ENCODE measurements around the gene EPC2. TPM values are rescaled to one million over a fixed set of nuclear protein-coding genes. Genes with fewer than 3 reads are reported as not detected.

Gene EPC2
- total RNA-seq, 2 experiments from 2014 or later, result 12.8 to 26.3 TPM

DNA sequence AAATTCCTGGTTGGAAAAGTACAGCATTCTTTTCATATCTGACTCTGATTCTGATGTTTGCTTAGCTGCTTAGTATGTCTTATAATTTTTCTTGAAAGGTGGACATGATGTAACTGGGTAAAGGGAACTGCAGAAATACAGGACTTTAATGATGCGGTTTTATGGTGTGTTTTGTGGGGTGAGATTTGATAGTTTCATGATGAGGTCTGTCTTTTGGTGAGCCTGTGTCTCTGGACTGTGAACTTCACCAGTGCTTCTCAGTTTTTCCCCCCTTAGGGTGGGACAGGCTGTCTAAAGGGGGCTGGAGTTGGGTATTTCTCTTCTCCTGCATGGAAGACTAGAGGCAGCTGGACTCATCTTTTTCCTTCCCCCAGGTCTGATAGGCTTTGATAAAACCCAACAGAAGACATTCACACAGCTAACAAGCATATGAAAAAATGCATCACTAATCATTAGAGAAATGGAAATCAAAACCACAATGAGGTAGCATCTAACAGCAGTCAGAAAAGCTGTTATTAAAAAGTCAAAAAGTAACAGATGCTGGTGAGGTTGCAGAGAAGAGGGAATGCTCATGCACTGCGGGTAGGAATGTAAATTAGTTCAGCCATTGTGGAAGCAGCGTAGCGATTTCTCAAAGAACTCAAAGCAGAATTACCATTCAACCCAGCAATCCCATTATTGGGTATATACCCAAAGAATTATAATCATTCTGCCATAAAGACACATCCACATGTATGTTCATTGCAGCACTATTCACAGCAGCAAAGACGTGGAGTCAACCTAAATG lies 77.6 kb downstream of the EPC2 start:
- POLR2A ChIA-PET, result interaction anchor here (0.5 to 0.8 kb wide), 5 partner anchors 11 to 707 kb away, joined by 3 to 5 read pairs (median 3); no protein-coding TSS in a partner anchor
- TF ChIP-seq, protein P1, sequence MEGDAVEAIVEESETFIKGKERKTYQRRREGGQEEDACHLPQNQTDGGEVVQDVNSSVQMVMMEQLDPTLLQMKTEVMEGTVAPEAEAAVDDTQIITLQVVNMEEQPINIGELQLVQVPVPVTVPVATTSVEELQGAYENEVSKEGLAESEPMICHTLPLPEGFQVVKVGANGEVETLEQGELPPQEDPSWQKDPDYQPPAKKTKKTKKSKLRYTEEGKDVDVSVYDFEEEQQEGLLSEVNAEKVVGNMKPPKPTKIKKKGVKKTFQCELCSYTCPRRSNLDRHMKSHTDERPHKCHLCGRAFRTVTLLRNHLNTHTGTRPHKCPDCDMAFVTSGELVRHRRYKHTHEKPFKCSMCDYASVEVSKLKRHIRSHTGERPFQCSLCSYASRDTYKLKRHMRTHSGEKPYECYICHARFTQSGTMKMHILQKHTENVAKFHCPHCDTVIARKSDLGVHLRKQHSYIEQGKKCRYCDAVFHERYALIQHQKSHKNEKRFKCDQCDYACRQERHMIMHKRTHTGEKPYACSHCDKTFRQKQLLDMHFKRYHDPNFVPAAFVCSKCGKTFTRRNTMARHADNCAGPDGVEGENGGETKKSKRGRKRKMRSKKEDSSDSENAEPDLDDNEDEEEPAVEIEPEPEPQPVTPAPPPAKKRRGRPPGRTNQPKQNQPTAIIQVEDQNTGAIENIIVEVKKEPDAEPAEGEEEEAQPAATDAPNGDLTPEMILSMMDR (conservative IDR thresholded peaks at IDR 0.05; ENCODE audit: low read length), result no peak
- TF ChIP-seq EZH2phosphoT487 (IDR thresholded peaks at IDR 0.05; ENCODE audit: borderline replicate concordance, low read depth, low read length), result no peak
- H3K4me1 ChIP-seq (ENCODE audit: insufficient read depth, low read length, poor library complexity, severe bottlenecking), result peaks cover 12% of the 10 kb centered on the region
- 0 out of 2 replicates have a peak, but pooled peaks cover 9% of the 10 kb centered on the region for H3K36me3 ChIP-seq (ENCODE audit: insufficient read depth, low read length)
- BruUV-seq (replicated peaks), result TSS peak; percentile 20
- intact Hi-C loops (cut with micrococcal nuclease; ENCODE audit: unreplicated experiment), result no loop called here
- CTCF ChIA-PET (ENCODE audit: unreplicated experiment), result no interaction called here
- peaks cover 12% of the 10 kb centered on the region for H4K20me1 ChIP-seq (ENCODE audit: insufficient read depth, low read length)
- no peaks in the 10 kb centered on the region for H3K9me2 ChIP-seq (ENCODE audit: insufficient read depth, low read length)
- no peak for DNase-seq (ENCODE audit: low spot score)
- H3K79me2 ChIP-seq (ENCODE audit: insufficient read depth, low read depth, low read length), result peaks cover 59% of the 10 kb centered on the region
- no peak overlapping the region for H3K4me3 ChIP-seq (ENCODE audit: low read depth, low read length, poor library complexity, severe bottlenecking)
- H3K27ac ChIP-seq (ENCODE audit: low read depth, low read length, poor library complexity, severe bottlenecking), result no peak overlapping the region
- no peak overlapping the region for H2AFZ ChIP-seq (ENCODE audit: low read length)
- H3K9me3 ChIP-seq (ENCODE audit: low read length), result peaks cover 14% of the 10 kb centered on the region; the same call in 1 of the 2 replicates
- no peak overlapping the region for H3K4me2 ChIP-seq (ENCODE audit: low read length)

GRCh38 chr2:148725564-148725963 lies 81.0 kb downstream of the EPC2 start:
- H2AFZ ChIP-seq (ENCODE audit: low read length), result no peak overlapping the region
- 0 out of 2 replicates have a peak, but pooled peaks cover 10% of the 10 kb centered on the region for H3K36me3 ChIP-seq (ENCODE audit: insufficient read depth, low read length)
- POLR2A ChIA-PET, result no interaction called here
- no peak overlapping the region for H3K27ac ChIP-seq (ENCODE audit: low read depth, low read length, poor library complexity, severe bottlenecking)
- DNase-seq (ENCODE audit: low spot score), result no peak
- CTCF ChIA-PET (ENCODE audit: unreplicated experiment), result no interaction called here
- H3K4me3 ChIP-seq (ENCODE audit: low read depth, low read length, poor library complexity, severe bottlenecking), result no peak overlapping the region
- peaks cover 19% of the 10 kb centered on the region; the same call in 1 of the 2 replicates for H3K9me3 ChIP-seq (ENCODE audit: low read length)
- BruUV-seq (replicated peaks), result no TSS peak
- intact Hi-C loops (cut with micrococcal nuclease; ENCODE audit: unreplicated experiment), result no loop called here
- H3K9me2 ChIP-seq (ENCODE audit: insufficient read depth, low read length), result no peaks in the 10 kb centered on the region
- peaks cover 15% of the 10 kb centered on the region for H4K20me1 ChIP-seq (ENCODE audit: insufficient read depth, low read length)
- H3K4me1 ChIP-seq (ENCODE audit: insufficient read depth, low read length, poor library complexity, severe bottlenecking), result peaks cover 12% of the 10 kb centered on the region
- peak overlapping the region; percentile 30 for H3K4me2 ChIP-seq (ENCODE audit: low read length)
- TF ChIP-seq, protein P1 (conservative IDR thresholded peaks at IDR 0.05; ENCODE audit: low read length), result no peak
- no peak for TF ChIP-seq EZH2phosphoT487 (IDR thresholded peaks at IDR 0.05; ENCODE audit: borderline replicate concordance, low read depth, low read length)
- H3K79me2 ChIP-seq (ENCODE audit: insufficient read depth, low read depth, low read length), result peaks cover 54% of the 10 kb centered on the region

DNA sequence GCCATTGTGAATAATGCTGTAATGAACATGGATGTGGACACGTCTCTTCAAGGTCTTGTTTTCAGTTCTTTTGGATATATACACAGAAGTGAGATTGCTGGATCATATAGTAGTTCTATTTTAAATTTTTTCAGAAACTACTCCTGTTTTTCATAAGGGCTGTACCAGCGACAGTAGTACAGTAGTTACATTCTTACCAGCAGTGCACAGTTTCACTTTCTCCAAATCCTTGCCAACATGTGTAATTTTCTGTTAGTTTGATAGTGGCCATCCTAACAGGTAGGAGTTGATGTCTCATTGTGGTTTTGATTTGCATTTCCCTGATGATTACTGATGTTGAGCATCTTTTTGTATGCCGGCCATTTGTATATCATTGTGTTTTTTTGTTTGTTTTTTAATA lies 81.7 kb downstream of the EPC2 start:
- no peak overlapping the region for H3K4me3 ChIP-seq (ENCODE audit: low read depth, low read length, poor library complexity, severe bottlenecking)
- H3K9me2 ChIP-seq (ENCODE audit: insufficient read depth, low read length), result no peaks in the 10 kb centered on the region
- BruUV-seq (replicated peaks), result no TSS peak
- H3K79me2 ChIP-seq (ENCODE audit: insufficient read depth, low read depth, low read length), result peaks cover 50% of the 10 kb centered on the region
- H3K4me1 ChIP-seq (ENCODE audit: insufficient read depth, low read length, poor library complexity, severe bottlenecking), result peaks cover 12% of the 10 kb centered on the region
- no peak for DNase-seq (ENCODE audit: low spot score)
- POLR2A ChIA-PET, result no interaction called here
- no peak for TF ChIP-seq EZH2phosphoT487 (IDR thresholded peaks at IDR 0.05; ENCODE audit: borderline replicate concordance, low read depth, low read length)
- TF ChIP-seq, protein P1 (conservative IDR thresholded peaks at IDR 0.05; ENCODE audit: low read length), result no peak
- H2AFZ ChIP-seq (ENCODE audit: low read length), result no peak overlapping the region
- peak overlapping the region; percentile 30; the same call in 1 of the 2 replicates for H3K4me2 ChIP-seq (ENCODE audit: low read length)
- H3K36me3 ChIP-seq (ENCODE audit: insufficient read depth, low read length), result 0 out of 2 replicates have a peak, but pooled peaks cover 10% of the 10 kb centered on the region
- peaks cover 15% of the 10 kb centered on the region for H4K20me1 ChIP-seq (ENCODE audit: insufficient read depth, low read length)
- no peak overlapping the region for H3K27ac ChIP-seq (ENCODE audit: low read depth, low read length, poor library complexity, severe bottlenecking)
- H3K9me3 ChIP-seq (ENCODE audit: low read length), result peaks cover 19% of the 10 kb centered on the region; the same call in 1 of the 2 replicates
- CTCF ChIA-PET (ENCODE audit: unreplicated experiment), result no interaction called here
- intact Hi-C loops (cut with micrococcal nuclease; ENCODE audit: unreplicated experiment), result no loop called here
